H1 (cell line): ENCODE data around the gene SCAMP5. TPM values are rescaled to one million over a fixed set of nuclear protein-coding genes. Genes with fewer than 3 reads are reported as not detected.

Experiments
- CTCF ChIA-PET: fragments of 300-600 bp; sonication (Branson Sonifier 250); formaldehyde crosslinking; loops from one replicate; lab custom pipeline; 2021; ENCODE audit not compliant: partially characterized antibody; lab: Charles Lee
- POLR2A ChIA-PET: fragments of 300-600 bp; sonication (Branson Sonifier 250); formaldehyde crosslinking; loops from one replicate; lab custom pipeline; 2021; ENCODE audit warnings: inconsistent platforms; ENCODE audit not compliant: partially characterized antibody; lab: Charles Lee
- DNase-seq, 2 experiments: peaks; one replicate each; pipeline versions ENCODE4 v3.0.0 to v3.0.0-alpha.2; 2010 to 2022; ENCODE audit warnings: low spot score in 2 of 2, low read depth in 1 of 2, mixed read lengths in 1 of 2
- FAIRE-seq: peaks from 2 replicates; lab custom pipeline; 2011; peaks lifted over from hg19 to GRCh38; lab: Jason Lieb, UNC
- H2AFZ ChIP-seq: 2 replicates; pipeline ENCODE4 v1.8.1; 2012; ENCODE audit warnings: low read length, inconsistent platforms
- H2AK5ac ChIP-seq: 2 replicates; pipeline ENCODE4 v1.6.1; 2013; ENCODE audit warnings: low read depth, low read length
- H2BK120ac ChIP-seq: replicated peaks from 2 replicates; pipeline ENCODE3; 2013; ENCODE audit warnings: low read depth, low read length, inconsistent platforms
- H2BK12ac ChIP-seq: 2 replicates; pipeline ENCODE4 v1.6.1; 2013; ENCODE audit warnings: low read depth, low read length
- H2BK15ac ChIP-seq: 2 replicates; pipeline ENCODE4 v1.6.1; 2013; ENCODE audit warnings: low read length
- H2BK20ac ChIP-seq: 2 replicates; pipeline ENCODE4 v1.6.1; 2013; ENCODE audit warnings: low read length
- H2BK5ac ChIP-seq: 2 replicates; pipeline ENCODE4 v1.6.1; 2013; ENCODE audit warnings: low read depth, low read length
- H3K14ac ChIP-seq: 2 replicates; pipeline ENCODE4 v1.6.1; 2013; ENCODE audit warnings: inconsistent platforms; ENCODE audit not compliant: insufficient read length
- H3K18ac ChIP-seq: 2 replicates; pipeline ENCODE4 v1.6.1; 2013; ENCODE audit warnings: low read length; ENCODE audit errors: extremely low read depth
- H3K23ac ChIP-seq: 2 replicates; pipeline ENCODE4 v1.6.1; 2013; ENCODE audit warnings: inconsistent platforms; ENCODE audit not compliant: insufficient read length
- H3K23me2 ChIP-seq: 2 replicates; pipeline ENCODE4 v1.6.1; 2013; ENCODE audit warnings: low read depth, low read length
- H3K27ac ChIP-seq: 2 replicates; pipeline ENCODE4 v1.6.1; 2011; ENCODE audit warnings: low read depth, low read length, inconsistent platforms
- H3K27me3 ChIP-seq, 4 experiments: replicated peaks in 1 of 4; 1 replicate in 1 of 4; 2 replicates in 3 of 4; pipeline versions ENCODE4 v1.6.1 to v1.8.1; 2011 to 2013; ENCODE audit warnings: low read length in 3 of 4, mild to moderate bottlenecking in 3 of 4, inconsistent platforms in 2 of 4, mixed read lengths in 2 of 4, moderate library complexity in 1 of 4; ENCODE audit not compliant: control insufficient read depth in 3 of 4, insufficient read depth in 3 of 4; ENCODE audit errors: extremely low read depth in 1 of 4
- H3K36me3 ChIP-seq, 4 experiments: 2 replicates each; pipeline versions ENCODE4 v1.6.1 to v1.8.1; 2011 to 2013; ENCODE audit warnings: mild to moderate bottlenecking in 4 of 4, low read length in 3 of 4, moderate library complexity in 2 of 4, control low read depth in 1 of 4, inconsistent platforms in 1 of 4; ENCODE audit not compliant: insufficient read depth in 4 of 4, control insufficient read depth in 2 of 4
- H3K4ac ChIP-seq: replicated peaks from 2 replicates; pipeline ENCODE3; 2013; ENCODE audit warnings: low read length, low read depth, mixed read lengths, inconsistent platforms; ENCODE audit not compliant: insufficient read length
- H3K4me1 ChIP-seq, 4 experiments: replicated peaks in 1 of 4; 1 replicate in 1 of 4; 2 replicates in 3 of 4; pipeline versions ENCODE4 v1.6.1 to v1.8.1; 2011 to 2013; ENCODE audit warnings: low read length in 3 of 4, inconsistent platforms in 2 of 4, mixed read lengths in 1 of 4; ENCODE audit not compliant: insufficient read depth in 4 of 4, control insufficient read depth in 3 of 4
- H3K4me2 ChIP-seq, 2 experiments: 2 replicates each; pipeline versions ENCODE4 v1.6.1 to v1.8.1; 2011 to 2013; ENCODE audit warnings: low read depth in 2 of 2, low read length in 2 of 2, control low read depth in 1 of 2, inconsistent platforms in 1 of 2, mild to moderate bottlenecking in 1 of 2; ENCODE audit not compliant: insufficient read depth in 1 of 2
- H3K4me3 ChIP-seq, 4 experiments: fragments of 200-600, 300-600 bp in 1 of 4; sonication (generic), shearing (Covaris generic), sonication (Bioruptor Twin) in 1 of 4; 2 replicates each; pipeline versions ENCODE4 v1.5.1 to v1.8.1; 2011 to 2016; ENCODE audit warnings: low read length in 4 of 4, low read depth in 3 of 4, control low read depth in 2 of 4, inconsistent platforms in 2 of 4, mild to moderate bottlenecking in 2 of 4, mixed read lengths in 1 of 4, moderate library complexity in 1 of 4; ENCODE audit not compliant: insufficient read depth in 2 of 4; ENCODE audit errors: extremely low read depth in 1 of 4
- H3K56ac ChIP-seq: replicated peaks from 2 replicates; pipeline ENCODE3; 2013; ENCODE audit warnings: low read depth, mild to moderate bottlenecking, mixed read lengths, low read length, inconsistent platforms; ENCODE audit not compliant: insufficient read length
- H3K79me1 ChIP-seq: 2 replicates; pipeline ENCODE4 v1.6.1; 2013; ENCODE audit warnings: low read depth, low read length, control low read depth
- H3K79me2 ChIP-seq, 2 experiments: 2 replicates each; pipeline versions ENCODE4 v1.6.1 to v1.8.1; 2012 to 2013; ENCODE audit warnings: low read length in 2 of 2, mild to moderate bottlenecking in 2 of 2, inconsistent platforms in 1 of 2; ENCODE audit not compliant: insufficient read depth in 2 of 2, control insufficient read depth in 1 of 2
- H3K9ac ChIP-seq, 4 experiments: replicated peaks in 1 of 4; 1 replicate in 1 of 4; 2 replicates in 3 of 4; pipeline versions ENCODE4 v1.6.1 to v1.8.1; 2011 to 2013; ENCODE audit warnings: low read depth in 3 of 4, low read length in 3 of 4, control low read depth in 2 of 4, mild to moderate bottlenecking in 2 of 4, moderate library complexity in 2 of 4, inconsistent platforms in 1 of 4; ENCODE audit errors: extremely low read depth in 1 of 4
- H3K9me3 ChIP-seq, 2 experiments: 2 replicates each; pipeline versions ENCODE4 v1.6.1 to v1.8.1; 2012 to 2013; ENCODE audit warnings: mild to moderate bottlenecking in 2 of 2, moderate library complexity in 2 of 2, control low read depth in 1 of 2, inconsistent platforms in 1 of 2, low read depth in 1 of 2, low read length in 1 of 2, mixed read lengths in 1 of 2; ENCODE audit not compliant: insufficient read depth in 2 of 2
- H4K20me1 ChIP-seq, 2 experiments: replicated peaks in 1 of 2; 2 replicates each; pipeline versions ENCODE3 to v1.8.1; 2011 to 2013; ENCODE audit warnings: inconsistent platforms in 2 of 2, low read length in 2 of 2, mild to moderate bottlenecking in 1 of 2; ENCODE audit not compliant: insufficient read depth in 2 of 2, control insufficient read depth in 1 of 2
- H4K5ac ChIP-seq: 2 replicates; pipeline ENCODE4 v1.6.1; 2013; ENCODE audit warnings: low read length, low read depth, mixed read lengths, inconsistent platforms; ENCODE audit not compliant: insufficient read length
- H4K8ac ChIP-seq: 2 replicates; pipeline ENCODE4 v1.8.0; 2013; ENCODE audit warnings: mild to moderate bottlenecking, moderate library complexity, low read length, inconsistent platforms; ENCODE audit not compliant: insufficient read depth; ENCODE audit errors: extremely low read depth
- H4K91ac ChIP-seq: replicated peaks from 2 replicates; pipeline ENCODE3; 2013; ENCODE audit warnings: low read length, mixed read lengths, inconsistent platforms; ENCODE audit not compliant: insufficient read length
- EGR1 ChIP-seq: IDR thresholded peaks from 2 replicates; pipeline ENCODE4 v1.6.1; 2011; ENCODE audit warnings: low read depth, low read length, borderline replicate concordance
- KDM5A ChIP-seq: fragments of 200-600 bp; IDR thresholded peaks from 2 replicates; pipeline ENCODE4 v1.7.1; 2012; ENCODE audit warnings: mild to moderate bottlenecking, low read length, inconsistent platforms, mixed read lengths
- MAFK ChIP-seq: IDR thresholded peaks from 2 replicates; pipeline ENCODE4 v1.6.1; 2012; ENCODE audit warnings: low read depth, mild to moderate bottlenecking, improper control_type of control experiment, low read length
- POLR2AphosphoS5 ChIP-seq: IDR thresholded peaks from 2 replicates; pipeline ENCODE4 v1.6.1; 2011; ENCODE audit warnings: low read depth, low read length
- SAP30 ChIP-seq: fragments of 300-600 bp; sonication (generic); IDR thresholded peaks from 2 replicates; pipeline ENCODE4 v1.7.1; 2012; ENCODE audit warnings: low read length, moderate library complexity, mild to moderate bottlenecking, inconsistent platforms; ENCODE audit not compliant: insufficient read depth, insufficient replicate concordance
- SP1 ChIP-seq: IDR thresholded peaks from 2 replicates; pipeline ENCODE4 v1.6.1; 2011; ENCODE audit warnings: low read depth, low read length
- TAF1 ChIP-seq: IDR thresholded peaks from 2 replicates; pipeline ENCODE4 v1.6.1; 2011; ENCODE audit warnings: mild to moderate bottlenecking, low read depth, low read length
- polyA plus RNA-seq, 7 experiments: library from polyadenylated mRNA; depleted of rRNA in 3 of 7; stranded (reverse) in 5 of 7; unstranded in 2 of 7; fragments of >200 nt in 5 of 7; fragments of 200-250 nt in 2 of 7; gene quantifications; 1 replicate in 5 of 7; 2 replicates in 1 of 7; 4 replicates in 1 of 7; pipeline versions ENCODE4 v1.2.1 to v1.2.3, GENCODE V29; 2011 to 2013; ENCODE audit warnings: missing spikeins in 2 of 7, mixed read lengths in 2 of 7
- total RNA-seq: library from RNA; stranded (reverse); fragmentation: NEBNext Ultra II Directional; extraction: Animal tissue kit (Norgen Biotek cat#: 25700); gene quantifications from 2 replicates; pipeline ENCODE4 v1.2.1, GENCODE V29; 2021
- TF ChIP-seq, protein P1 (sequence below): IDR thresholded peaks from 2 replicates; pipeline ENCODE4 v1.6.1; 2011; ENCODE audit warnings: low read length, improper control_type of control experiment

The SCAMP5 gene
- total and polyA plus RNA-seq, 2 of the 8 experiments (the other 6 are each of a cell fraction or from before 2014, with no cell fraction given) = 55.4 to 94.7 TPM

DNA sequence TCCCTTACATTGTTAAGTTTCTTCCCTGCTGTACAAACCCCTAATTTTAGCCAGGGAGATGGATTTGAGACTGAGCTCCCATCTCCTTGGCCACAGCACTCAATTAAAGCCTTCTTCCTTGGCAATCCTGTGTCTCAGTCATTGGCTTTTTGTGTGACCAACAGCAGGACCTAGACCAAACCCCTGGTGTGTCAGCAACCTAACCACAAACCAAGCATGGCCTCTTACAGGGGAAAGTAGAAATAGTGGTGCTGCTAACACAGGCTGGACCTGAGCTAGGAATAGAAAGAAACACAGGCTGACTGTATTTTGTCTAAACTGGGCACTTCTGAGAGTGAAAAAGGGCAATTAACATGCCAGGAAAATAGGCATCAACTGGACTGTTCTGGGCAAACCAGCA lies 65.9 kb downstream of the SCAMP5 start:
- H3K27me3 ChIP-seq = no peaks in the 10 kb centered on the region; a peak in 1 of 7 replicates
- no peak overlapping the region for H3K4ac ChIP-seq
- no peaks in the 10 kb centered on the region; a peak in 2 of 7 replicates for H3K4me1 ChIP-seq
- FAIRE-seq (no peak), DNase-seq (no peak)
- H2BK12ac ChIP-seq = no peak overlapping the region
- H3K27ac ChIP-seq = no peak overlapping the region
- no peak overlapping the region for H3K4me3 ChIP-seq
- no peak overlapping the region for H2BK15ac ChIP-seq
- no peak overlapping the region for H3K9ac ChIP-seq
- ChIA-PET CTCF (interaction anchor here (1.2 to 1.9 kb wide), 2 partner anchors 18 to 27 kb away, joined by 3 to 4 read pairs; no protein-coding TSS in a partner anchor), POLR2A (no interaction called here)
- H2BK120ac ChIP-seq = no peak overlapping the region
- no peaks in the 10 kb centered on the region for H4K20me1 ChIP-seq
- no peak overlapping the region for H3K4me2 ChIP-seq
- no peak overlapping the region for H2AK5ac ChIP-seq
- H3K36me3 ChIP-seq = no peaks in the 10 kb centered on the region
- H4K8ac ChIP-seq = no peak overlapping the region
- H2BK20ac ChIP-seq = no peak overlapping the region
- no peak overlapping the region for H4K91ac ChIP-seq
- H3K56ac ChIP-seq = no peak overlapping the region
- TF ChIP-seq SAP30 (no peak), TAF1 (no peak), SP1 (no peak), POLR2AphosphoS5 (no peak), KDM5A (no peak), MAFK (no peak), EGR1 (no peak)
- TF ChIP-seq, protein P1, sequence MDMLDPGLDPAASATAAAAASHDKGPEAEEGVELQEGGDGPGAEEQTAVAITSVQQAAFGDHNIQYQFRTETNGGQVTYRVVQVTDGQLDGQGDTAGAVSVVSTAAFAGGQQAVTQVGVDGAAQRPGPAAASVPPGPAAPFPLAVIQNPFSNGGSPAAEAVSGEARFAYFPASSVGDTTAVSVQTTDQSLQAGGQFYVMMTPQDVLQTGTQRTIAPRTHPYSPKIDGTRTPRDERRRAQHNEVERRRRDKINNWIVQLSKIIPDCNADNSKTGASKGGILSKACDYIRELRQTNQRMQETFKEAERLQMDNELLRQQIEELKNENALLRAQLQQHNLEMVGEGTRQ = no peak
- H2BK5ac ChIP-seq = no peak overlapping the region
- no peaks in the 10 kb centered on the region for H3K79me2 ChIP-seq
- H3K23ac ChIP-seq = no peak overlapping the region
- H3K79me1 ChIP-seq = no peaks in the 10 kb centered on the region
- no peak overlapping the region for H4K5ac ChIP-seq
- no peak overlapping the region for H2AFZ ChIP-seq
- H3K14ac ChIP-seq = no peak overlapping the region
- no peak overlapping the region for H3K18ac ChIP-seq
- H3K9me3 ChIP-seq = 0 out of 4 replicates have a peak, but pooled peaks cover 0 to under 1% of the 10 kb centered on the region in 2 experiments
- no peaks in the 10 kb centered on the region for H3K23me2 ChIP-seq
